H9 (cell line): Measurements from ENCODE around the gene THRAP3. TPM values are rescaled to one million over a fixed set of nuclear protein-coding genes. Genes with fewer than 3 reads are reported as not detected.
A peak's percentile ranks its signal among the peaks of the same experiment; 100 is the strongest.

ENCODE experiments used
- DNase-seq: peaks from one replicate; pipeline ENCODE4 v3.0.0-alpha.2; 2017
- H2AFZ ChIP-seq: one replicate; pipeline ENCODE4 v1.6.1; 2013; ENCODE audit warnings: mild to moderate bottlenecking, low read length, control low read depth, moderate library complexity
- H2AK5ac ChIP-seq: 2 replicates; pipeline ENCODE4 v1.6.1; 2013; ENCODE audit warnings: low read length, control low read depth, mixed read lengths; ENCODE audit not compliant: insufficient read length
- H2BK120ac ChIP-seq: one replicate; pipeline ENCODE4 v1.6.1; 2013; ENCODE audit warnings: low read depth, mild to moderate bottlenecking, low read length, control low read depth, inconsistent platforms; ENCODE audit not compliant: poor library complexity, severe bottlenecking
- H2BK12ac ChIP-seq: 2 replicates; pipeline ENCODE4 v1.6.1; 2013; ENCODE audit warnings: low read length, control low read depth, mixed read lengths, low read depth; ENCODE audit not compliant: insufficient read length
- H2BK15ac ChIP-seq: 2 replicates; pipeline ENCODE4 v1.6.1; 2013; ENCODE audit warnings: low read depth, low read length, control low read depth
- H2BK20ac ChIP-seq: one replicate; pipeline ENCODE4 v1.6.1; 2013; ENCODE audit warnings: low read depth, mild to moderate bottlenecking, low read length, control low read depth, inconsistent platforms; ENCODE audit not compliant: poor library complexity, severe bottlenecking
- H2BK5ac ChIP-seq: 2 replicates; pipeline ENCODE4 v1.6.1; 2013; ENCODE audit warnings: low read length, control low read depth, mixed read lengths; ENCODE audit not compliant: insufficient read length
- H3K14ac ChIP-seq: 2 replicates; pipeline ENCODE4 v1.6.1; 2013; ENCODE audit warnings: low read length, control low read depth; ENCODE audit not compliant: insufficient read depth
- H3K18ac ChIP-seq: 2 replicates; pipeline ENCODE4 v1.6.1; 2013; ENCODE audit warnings: low read depth, mild to moderate bottlenecking, mixed read lengths, low read length, control low read depth; ENCODE audit not compliant: insufficient read length
- H3K23ac ChIP-seq: 2 replicates; pipeline ENCODE4 v1.6.1; 2013; ENCODE audit warnings: low read length, control low read depth, mixed read lengths, low read depth; ENCODE audit not compliant: insufficient read length
- H3K23me2 ChIP-seq: 2 replicates; pipeline ENCODE4 v1.6.1; 2013; ENCODE audit warnings: low read depth, mild to moderate bottlenecking, mixed read lengths, low read length, control low read depth; ENCODE audit not compliant: insufficient read length, poor library complexity, severe bottlenecking
- H3K27ac ChIP-seq: 2 replicates; pipeline ENCODE4 v1.5.1; 2013; ENCODE audit warnings: low read length, control low read depth, mixed read lengths, low read depth; ENCODE audit not compliant: insufficient read length
- H3K27me3 ChIP-seq: 2 replicates; pipeline ENCODE4 v1.6.1; 2013; ENCODE audit warnings: low read length, control low read depth, inconsistent platforms; ENCODE audit not compliant: insufficient read depth
- H3K4ac ChIP-seq: 2 replicates; pipeline ENCODE4 v1.6.1; 2013; ENCODE audit warnings: low read depth, mild to moderate bottlenecking, control low read depth, inconsistent platforms, low read length, moderate library complexity
- H3K4me1 ChIP-seq: 2 replicates; pipeline ENCODE4 v1.6.1; 2013; ENCODE audit warnings: low read length, control low read depth, inconsistent platforms; ENCODE audit not compliant: insufficient read depth
- H3K4me2 ChIP-seq: 2 replicates; pipeline ENCODE4 v1.6.1; 2013; ENCODE audit warnings: low read length, control low read depth, mixed read lengths; ENCODE audit not compliant: insufficient read length, insufficient read depth
- H3K56ac ChIP-seq: 2 replicates; pipeline ENCODE4 v1.6.1; 2013; ENCODE audit warnings: low read depth, mild to moderate bottlenecking, mixed read lengths, low read length, control low read depth; ENCODE audit not compliant: insufficient read length
- H3K79me1 ChIP-seq: 2 replicates; pipeline ENCODE4 v1.6.1; 2013; ENCODE audit warnings: low read depth, mild to moderate bottlenecking, moderate library complexity, low read length, control low read depth, inconsistent platforms; ENCODE audit not compliant: insufficient read depth, poor library complexity, severe bottlenecking
- H3K79me2 ChIP-seq: 2 replicates; pipeline ENCODE4 v1.6.1; 2013; ENCODE audit warnings: low read length, control low read depth, inconsistent platforms; ENCODE audit not compliant: insufficient read depth
- H3K9ac ChIP-seq: 2 replicates; pipeline ENCODE4 v1.6.1; 2013; ENCODE audit warnings: low read length, control low read depth, mixed read lengths; ENCODE audit not compliant: insufficient read length; ENCODE audit errors: extremely low read depth
- H3K9me3 ChIP-seq: one replicate; pipeline ENCODE4 v1.6.1; 2013; ENCODE audit warnings: low read depth, low read length, inconsistent platforms; ENCODE audit not compliant: control insufficient read depth
- H3T11ph ChIP-seq: one replicate; pipeline ENCODE4 v1.6.1; 2013; ENCODE audit warnings: mild to moderate bottlenecking, low read length, control low read depth, inconsistent platforms
- H4K20me1 ChIP-seq: one replicate; pipeline ENCODE4 v1.6.1; 2013; ENCODE audit not compliant: control insufficient read depth, insufficient read length, insufficient read depth
- H4K5ac ChIP-seq: 2 replicates; pipeline ENCODE4 v1.6.1; 2013; ENCODE audit warnings: low read depth, mild to moderate bottlenecking, mixed read lengths, low read length, control low read depth; ENCODE audit not compliant: insufficient read length
- H4K8ac ChIP-seq: replicated peaks from 2 replicates; pipeline ENCODE4 v1.6.1; 2013; ENCODE audit warnings: low read length, control low read depth, mixed read lengths, low read depth; ENCODE audit not compliant: insufficient read length
- H4K91ac ChIP-seq: 2 replicates; pipeline ENCODE4 v1.6.1; 2013; ENCODE audit warnings: low read depth, mild to moderate bottlenecking, moderate library complexity, mixed read lengths, low read length, control low read depth; ENCODE audit not compliant: insufficient read length
- H3K27ac Mint-ChIP-seq, 3 experiments: 2 replicates in 2 of 3; 3 replicates in 1 of 3; pipeline ENCODE4 v1.8.0; 2020 to 2021; ENCODE audit warnings: mixed read lengths in 3 of 3, mild to moderate bottlenecking in 1 of 3, moderate library complexity in 1 of 3
- H3K27me3 Mint-ChIP-seq: 2 replicates; pipeline ENCODE4 v1.8.0; 2021; ENCODE audit warnings: low read depth, mild to moderate bottlenecking, moderate library complexity, mixed read lengths
- H3K36me3 Mint-ChIP-seq, 3 experiments: 2 replicates in 2 of 3; 3 replicates in 1 of 3; pipeline ENCODE4 v1.8.0; 2020 to 2021; ENCODE audit warnings: low read depth in 3 of 3, mixed read lengths in 3 of 3; ENCODE audit not compliant: insufficient read depth in 1 of 3
- H3K4me1 Mint-ChIP-seq, 2 experiments: 2 replicates each; pipeline ENCODE4 v1.8.0; 2020; ENCODE audit warnings: mixed read lengths in 2 of 2
- H3K4me3 Mint-ChIP-seq, 2 experiments: 2 replicates in 1 of 2; 3 replicates in 1 of 2; pipeline ENCODE4 v1.8.0; 2020 to 2021; ENCODE audit warnings: mild to moderate bottlenecking in 2 of 2, mixed read lengths in 2 of 2, moderate library complexity in 1 of 2
- H3K9me3 Mint-ChIP-seq, 2 experiments: 2 replicates in 1 of 2; 3 replicates in 1 of 2; pipeline ENCODE4 v1.8.0; 2020; ENCODE audit warnings: mild to moderate bottlenecking in 2 of 2, mixed read lengths in 2 of 2, moderate library complexity in 1 of 2
- CTCF ChIP-seq: fragments of 200-600 bp; sonication (generic); conservative IDR thresholded peaks from 3 replicates; pipeline ENCODE4 v1.8.0; 2021; ENCODE audit warnings: antibody characterized with exemption, mild to moderate bottlenecking
- WGBS: extraction: QIAGEN DNeasy Blood & Tissue Kit; methylation state at CpG from one replicate; pipeline ENCODE4 v1.1.7; 2013; ENCODE audit warnings: missing lambda C conversion rate, low lambda C conversion rate, mixed read lengths; ENCODE audit not compliant: insufficient read length; ENCODE audit errors: extremely low coverage; 5-methylcytosine and 5-hydroxymethylcytosine counted together
- total RNA-seq: library from RNA; stranded (reverse); gene quantifications from 2 replicates; pipeline ENCODE4 v1.2.1, GENCODE V29; 2021

The THRAP3 gene
- total RNA-seq, 1 experiment from 2014 or later = 186 TPM

- no peak overlapping the region for H3K14ac ChIP-seq
- no peak overlapping the region for H3K18ac ChIP-seq
- no peaks in the 10 kb centered on the region for H3K27me3 Mint-ChIP-seq
- no peak overlapping the region for H3K27ac ChIP-seq
- H3K9me3 ChIP-seq = no peaks in the 10 kb centered on the region
- H4K8ac ChIP-seq = no peak overlapping the region
- TF ChIP-seq CTCF = no peak
- H3K4me1 ChIP-seq = 0 out of 2 replicates have a peak, but pooled peaks cover 2% of the 10 kb centered on the region
- H3K23me2 ChIP-seq = no peaks in the 10 kb centered on the region
- H3K4ac ChIP-seq = no peak overlapping the region
- H4K91ac ChIP-seq = no peak overlapping the region
- H2BK120ac ChIP-seq = no peak overlapping the region
- H2BK5ac ChIP-seq = no peak overlapping the region
- H3K9ac ChIP-seq = no peak overlapping the region
- H2BK20ac ChIP-seq = no peak overlapping the region
- H3K4me1 Mint-ChIP-seq = peaks cover 7 to 11% of the 10 kb centered on the region in 2 experiments
- no peak overlapping the region for H3K23ac ChIP-seq
- no peak overlapping the region for H2AK5ac ChIP-seq
- no peak overlapping the region for H3K4me2 ChIP-seq
- H4K20me1 ChIP-seq = no peaks in the 10 kb centered on the region
- H3K27me3 ChIP-seq = no peaks in the 10 kb centered on the region
- no peak overlapping the region for H2AFZ ChIP-seq
- H3T11ph ChIP-seq = no peak overlapping the region
- H3K9me3 Mint-ChIP-seq = no peaks in the 10 kb centered on the region
- no peaks in the 10 kb centered on the region for H3K79me2 ChIP-seq
- WGBS = no CpG with 5 or more reads among the region's 13 CpGs
- peak overlapping the region in 2 of 3 experiments; percentile 27 to 85; a peak in 2 of 7 replicates for H3K27ac Mint-ChIP-seq
- DNase-seq = no peak
- no peak overlapping the region for H4K5ac ChIP-seq
- no peak overlapping the region for H3K4me3 Mint-ChIP-seq
- peaks cover 22 to 53% (median 37%) of the 10 kb centered on the region in 3 experiments; a peak in 6 of 7 replicates for H3K36me3 Mint-ChIP-seq
- no peak overlapping the region for H2BK15ac ChIP-seq
- no peak overlapping the region for H2BK12ac ChIP-seq
- H3K56ac ChIP-seq = no peak overlapping the region
- no peaks in the 10 kb centered on the region for H3K79me1 ChIP-seq
These were observed 126.5 kb downstream of the THRAP3 start for GRCh38 chr1:36350659-36351226.
